ENCODE measurements around the gene ATP2B1.
A peak's percentile ranks its signal among the peaks of the same experiment; 100 is the strongest.
"Not testable (repeated sequence)": the region's sequence is repeated elsewhere in the genome, so short reads cannot be mapped to it uniquely, and the experiment has no call there.

Gene ATP2B1

GRCh38 chr12:89708565-89709156 lies at the start of gene ATP2B1:
ATP2B1 (minus strand) TSS chr12:89708838; CDS start chr12:89655886, 52,952 bp downstream.
- peak; percentile 37 for DNase-seq

- not testable (repeated sequence) for DNase-seq
Measured at GRCh38 chr12:89757987-89758386, 49.3 kb upstream of the ATP2B1 start.

GRCh38 chr12:89756585-89757398 lies 48.2 kb upstream of the ATP2B1 start:
- DNase-seq, result no peak

GRCh38 chr12:89756194-89756584 lies 47.6 kb upstream of the ATP2B1 start:
- no peak for DNase-seq

- DNase-seq, result no peak
Measured at GRCh38 chr12:89753997-89754396, 45.4 kb upstream of the ATP2B1 start.

GRCh38 chr12:89752341-89752740 lies 43.7 kb upstream of the ATP2B1 start:
- no peak for DNase-seq

- DNase-seq, result no peak
Measured at GRCh38 chr12:89750389-89751351, 42.0 kb upstream of the ATP2B1 start.

GRCh38 chr12:89748791-89749190 lies 40.2 kb upstream of the ATP2B1 start:
- DNase-seq, result no peak

- no peak for DNase-seq
Measured at GRCh38 chr12:89745286-89745685, 36.6 kb upstream of the ATP2B1 start.

- DNase-seq, result no peak
Measured at GRCh38 chr12:89742337-89743022, 33.8 kb upstream of the ATP2B1 start.

GRCh38 chr12:89740943-89741342 lies 32.3 kb upstream of the ATP2B1 start:
- DNase-seq, result no peak

GRCh38 chr12:89736995-89737394 lies 28.4 kb upstream of the ATP2B1 start:
- DNase-seq, result no peak

- DNase-seq, result no peak
Measured at GRCh38 chr12:89733579-89734201, 25.1 kb upstream of the ATP2B1 start.

GRCh38 chr12:89732522-89732921 lies 23.9 kb upstream of the ATP2B1 start:
- no peak for DNase-seq

- DNase-seq, result no peak
Measured at GRCh38 chr12:89731614-89732013, 23.0 kb upstream of the ATP2B1 start.

- no peak for DNase-seq
Measured at GRCh38 chr12:89731089-89731488, 22.5 kb upstream of the ATP2B1 start.

- DNase-seq, result no peak
Measured at GRCh38 chr12:89729946-89730459, 21.4 kb upstream of the ATP2B1 start.

GRCh38 chr12:89723276-89723675 lies 14.6 kb upstream of the ATP2B1 start:
- no peak for DNase-seq

GRCh38 chr12:89721291-89721987 lies 12.8 kb upstream of the ATP2B1 start:
- DNase-seq, result no peak

GRCh38 chr12:89717759-89718523 lies 9.3 kb upstream of the ATP2B1 start:
- DNase-seq, result no peak

- DNase-seq, result no peak
Measured at GRCh38 chr12:89712706-89713105, 4.1 kb upstream of the ATP2B1 start.

All from NCI-H2029 treated with DMSO at 0.1 percent for 48 hours (cell line).